Measurements from ENCODE around the gene MARK3.

Gene MARK3

GRCh38 chr14:103370087-103370486, 15.1 kb upstream of the MARK3 start:
- DNase-seq = no peak

- DNase-seq = no peak
These were observed 13.2 kb upstream of the MARK3 start for GRCh38 chr14:103372017-103372416.

GRCh38 chr14:103372552-103373304, 12.5 kb upstream of the MARK3 start:
- no peak for DNase-seq

- DNase-seq = no peak
These were observed 11.1 kb upstream of the MARK3 start for GRCh38 chr14:103374121-103374520.

- no peak for DNase-seq
These were observed 7.6 kb upstream of the MARK3 start for GRCh38 chr14:103377522-103378037.

GRCh38 chr14:103378038-103378854, 7.0 kb upstream of the MARK3 start:
- DNase-seq = no peak

GRCh38 chr14:103380719-103381377, 4.4 kb upstream of the MARK3 start:
- no peak for DNase-seq

GRCh38 chr14:103382376-103382775, 2.8 kb upstream of the MARK3 start:
- no peak for DNase-seq

GRCh38 chr14:103384450-103385151, 614 bp upstream of the MARK3 start:
- no peak for DNase-seq

- DNase-seq = peak; percentile 21
These were observed 906 bp downstream of the MARK3 start for GRCh38 chr14:103385929-103386712.

GRCh38 chr14:103386713-103387329, 1.6 kb downstream of the MARK3 start:
- DNase-seq = no peak

GRCh38 chr14:103388664-103389063, 3.4 kb downstream of the MARK3 start:
- DNase-seq = no peak

- DNase-seq = no peak
These were observed 5.4 kb downstream of the MARK3 start for GRCh38 chr14:103390605-103391004.

GRCh38 chr14:103391048-103391447, 5.8 kb downstream of the MARK3 start:
- DNase-seq = peak; percentile 16

GRCh38 chr14:103392106-103392505, 6.9 kb downstream of the MARK3 start:
- DNase-seq = no peak

- DNase-seq = no peak
These were observed 7.4 kb downstream of the MARK3 start for GRCh38 chr14:103392572-103392971.

GRCh38 chr14:103393070-103393469, 7.9 kb downstream of the MARK3 start:
- no peak for DNase-seq

GRCh38 chr14:103393676-103394626, 8.7 kb downstream of the MARK3 start:
- no peak for DNase-seq

- DNase-seq = no peak
These were observed 10.0 kb downstream of the MARK3 start for GRCh38 chr14:103395244-103395643.

- no peak for DNase-seq
These were observed 11.2 kb downstream of the MARK3 start for GRCh38 chr14:103396463-103396862.
